CD4-positive, alpha-beta T cell treated with Interleukin-6 for 4 hours (primary cell): ENCODE measurements around the gene NUSAP1.
"Not testable (repeated sequence)": the region's sequence is repeated elsewhere in the genome, so short reads cannot be mapped to it uniquely, and the experiment has no call there.

Experiments
- DNase-seq: peaks from one replicate; pipeline ENCODE4 v3.0.0-alpha.2; 2020; ENCODE audit warnings: mixed read lengths

NUSAP1 gene

GRCh38 chr15:41416742-41417417, 84.2 kb downstream of the NUSAP1 start, which contains the start of gene RTF1:
RTF1 (plus strand) TSS chr15:41417095; CDS start chr15:41417116, 21 bp downstream.
- peak; percentile 97 for DNase-seq

DNA sequence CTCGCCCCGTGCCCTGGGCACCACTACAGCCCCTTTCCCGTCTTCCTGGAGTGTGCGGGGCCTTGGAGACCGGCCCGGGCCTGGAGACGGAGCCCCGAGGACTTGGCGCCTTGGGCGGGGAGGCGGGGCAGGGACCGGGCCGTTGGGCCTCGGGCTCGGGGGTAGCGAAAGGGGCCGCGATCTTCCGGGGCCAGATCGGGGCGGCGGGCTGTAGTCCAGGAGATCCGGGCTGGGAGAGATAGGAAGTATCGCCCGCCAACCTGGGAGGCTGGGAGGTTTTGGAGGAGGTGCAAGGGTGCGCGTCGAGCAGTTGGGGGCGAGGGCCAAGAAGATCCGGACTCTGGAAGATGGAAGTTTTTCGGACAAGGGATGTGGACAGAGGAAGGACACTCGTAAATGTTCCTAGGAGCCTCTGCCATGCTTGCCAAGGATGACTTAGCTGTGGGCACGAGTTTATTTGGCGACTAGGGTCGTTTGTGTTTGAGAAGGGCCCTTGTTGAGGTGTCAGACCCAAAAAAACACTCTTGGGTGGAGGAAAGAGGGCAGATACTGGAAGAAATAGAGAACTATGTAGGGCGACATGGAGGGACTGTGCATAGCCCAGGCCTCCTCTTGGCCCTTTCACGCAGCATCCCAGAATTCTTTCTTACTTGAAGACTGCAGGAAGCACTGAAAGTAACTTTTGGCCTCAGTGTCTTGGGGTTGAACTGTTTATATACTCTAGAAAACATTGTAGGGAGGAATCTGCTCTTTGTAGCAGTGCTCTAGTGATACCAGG, 84.9 kb downstream of the NUSAP1 start:
- no peak for DNase-seq

DNA sequence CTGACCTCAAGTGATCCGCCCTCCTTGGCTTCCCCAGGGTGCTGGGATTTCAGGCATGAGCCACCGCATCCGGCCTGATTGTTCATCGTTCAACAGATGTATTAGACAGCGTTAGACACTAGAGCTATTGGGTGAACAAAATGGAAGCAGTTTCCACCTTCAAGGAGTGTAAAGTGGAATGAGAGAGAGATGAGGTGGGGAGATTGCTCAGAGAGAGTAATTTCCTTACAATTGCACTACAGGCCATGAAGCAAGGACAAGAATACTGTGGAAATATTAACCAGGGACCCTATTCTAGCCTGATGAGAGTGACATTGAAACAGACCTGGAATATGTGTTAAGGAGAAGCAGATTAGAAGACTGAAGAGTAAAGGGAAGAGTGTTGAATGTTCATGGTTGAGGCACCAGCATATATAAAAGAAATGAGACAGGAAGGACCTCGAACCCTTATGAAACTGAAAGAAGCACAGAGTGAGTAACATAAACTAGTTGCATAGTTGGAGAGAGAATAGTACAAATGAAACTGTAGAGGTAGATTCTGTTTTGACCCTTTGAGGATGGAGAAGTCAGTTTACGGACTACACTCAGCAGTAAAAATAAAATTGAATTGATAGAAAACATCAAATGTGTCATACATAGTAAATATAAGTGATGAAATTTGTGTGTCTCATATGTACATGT, 91.4 kb downstream of the NUSAP1 start:
- DNase-seq = no peak

DNA sequence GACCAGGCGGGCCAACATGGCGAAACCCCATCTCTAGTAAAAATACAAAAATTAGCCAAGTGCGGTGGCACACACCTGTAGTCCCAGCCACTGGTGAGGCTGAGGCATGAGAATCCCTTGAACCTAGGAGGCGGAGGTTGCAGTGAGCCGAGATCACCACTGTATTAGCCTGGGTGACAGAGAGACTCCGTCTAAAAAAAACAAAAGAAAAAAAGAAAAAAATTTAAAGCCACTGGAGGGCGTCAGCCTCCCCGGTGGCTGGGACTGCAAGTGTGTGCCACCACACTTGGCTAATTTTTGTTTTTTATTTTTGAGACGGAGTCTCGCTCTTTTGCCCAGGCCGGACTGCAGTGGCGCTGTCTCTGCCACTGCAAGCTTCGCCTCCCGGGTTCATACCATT, 92.1 kb downstream of the NUSAP1 start:
- DNase-seq = no peak

GRCh38 chr15:41425907-41426306, 93.2 kb downstream of the NUSAP1 start:
- DNase-seq = not testable (repeated sequence)

DNA sequence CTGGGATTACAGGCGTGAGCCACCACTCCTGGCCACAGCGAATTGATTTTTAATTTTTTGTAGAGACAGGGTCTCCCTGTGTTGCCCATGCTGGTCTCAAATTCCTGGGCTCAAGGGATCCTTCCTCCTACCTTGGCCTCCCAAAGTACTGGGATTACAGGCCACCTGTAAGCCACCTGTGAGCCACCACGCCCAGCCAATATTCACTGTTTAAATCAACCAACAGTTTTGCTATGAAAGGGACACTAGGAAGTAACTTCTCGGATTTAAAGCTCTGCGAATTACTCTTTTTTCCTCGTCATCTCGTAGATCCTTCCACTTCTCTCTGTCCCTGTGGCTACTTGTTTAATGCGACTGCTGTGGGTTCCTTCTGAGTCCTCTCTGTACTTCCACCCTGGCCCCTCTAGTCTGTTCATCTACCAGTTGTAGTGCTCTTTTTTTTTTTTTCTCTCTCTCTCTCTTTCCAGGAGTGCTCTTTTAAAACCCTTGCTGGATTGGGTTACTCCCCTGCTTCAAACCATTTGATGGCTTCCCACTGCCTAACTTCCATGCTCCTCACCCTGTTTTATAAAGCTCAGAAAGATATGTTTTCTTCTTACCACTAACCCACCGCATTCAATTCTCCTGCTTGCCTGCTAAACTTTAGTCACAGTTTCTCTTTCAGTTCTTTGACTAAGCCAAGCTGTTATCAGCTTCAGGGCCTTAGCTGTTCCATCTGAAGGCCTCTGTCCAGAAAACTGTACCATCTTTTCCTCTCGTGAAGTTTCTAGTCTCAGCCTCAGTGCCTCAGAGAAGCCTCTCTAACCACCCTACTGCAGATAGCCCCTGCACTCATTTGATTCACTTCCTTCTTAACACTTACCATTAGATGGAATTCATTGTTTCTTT, 96.6 kb downstream of the NUSAP1 start:
- no peak for DNase-seq
